ENCODE data around the gene GSN.
A peak's percentile ranks its signal among the peaks of the same experiment; 100 is the strongest.

The GSN gene

GRCh38 chr9:121268598-121268850, 562 bp downstream of the GSN start:
- TF ChIP-seq ZFX (IDR thresholded peaks at IDR 0.05) (no peak), CTCF (conservative IDR thresholded peaks at IDR 0.05) (no peak)
- peak overlapping the region; percentile 33 for H3K27ac ChIP-seq

GRCh38 chr9:121268851-121269641, 1.1 kb downstream of the GSN start:
- TF ChIP-seq CTCF (conservative IDR thresholded peaks at IDR 0.05) (no peak), ZFX (IDR thresholded peaks at IDR 0.05) (no peak)
- H3K27ac ChIP-seq: no peak overlapping the region; the same call in 1 of the 2 replicates

- no peak for TF ChIP-seq CTCF (conservative IDR thresholded peaks at IDR 0.05)
- no peak for TF ChIP-seq ZFX (IDR thresholded peaks at IDR 0.05)
- H3K27ac ChIP-seq: no peak overlapping the region
Observed at GRCh38 chr9:121269642-121270254, 1.8 kb downstream of the GSN start.

- no peak overlapping the region for H3K27ac ChIP-seq
- no peak for TF ChIP-seq ZFX (IDR thresholded peaks at IDR 0.05)
- TF ChIP-seq CTCF (conservative IDR thresholded peaks at IDR 0.05): no peak
Observed at GRCh38 chr9:121271368-121272341, 3.7 kb downstream of the GSN start.

- TF ChIP-seq CTCF (conservative IDR thresholded peaks at IDR 0.05) (no peak), ZFX (IDR thresholded peaks at IDR 0.05) (no peak)
- H3K27ac ChIP-seq: no peak overlapping the region
Observed at GRCh38 chr9:121272401-121272948, 4.5 kb downstream of the GSN start.

GRCh38 chr9:121273064-121273775, 5.3 kb downstream of the GSN start:
- TF ChIP-seq CTCF (conservative IDR thresholded peaks at IDR 0.05) (no peak), ZFX (IDR thresholded peaks at IDR 0.05) (no peak)
- H3K27ac ChIP-seq: no peak overlapping the region

All from C4-2B (cell line).